Ishikawa (cell line): ENCODE data around the gene LAMA1.

ENCODE experiments used
- CEBPB ChIP-seq: IDR thresholded peaks from 2 replicates; pipeline ENCODE4 v1.6.1; 2012
- CREB1 ChIP-seq: IDR thresholded peaks from 2 replicates; pipeline ENCODE4 v1.6.1; 2012; ENCODE audit warnings: low read depth
- EGR1 ChIP-seq: IDR thresholded peaks from 2 replicates; pipeline ENCODE4 v1.6.1; 2012
- EP300 ChIP-seq: IDR thresholded peaks from 2 replicates; pipeline ENCODE4 v1.6.1; 2012; ENCODE audit warnings: borderline replicate concordance
- FOXM1 ChIP-seq: IDR thresholded peaks from 2 replicates; pipeline ENCODE4 v1.6.1; 2012; ENCODE audit warnings: low read depth, borderline replicate concordance
- MAX ChIP-seq: IDR thresholded peaks from 2 replicates; pipeline ENCODE4 v1.6.1; 2012
- NFIC ChIP-seq: IDR thresholded peaks from 2 replicates; pipeline ENCODE4 v1.6.1; 2012
- RAD21 ChIP-seq: IDR thresholded peaks from 2 replicates; pipeline ENCODE4 v1.6.1; 2012; ENCODE audit warnings: low read depth
- REST ChIP-seq: IDR thresholded peaks from 2 replicates; pipeline ENCODE4 v1.6.1; 2012; ENCODE audit warnings: low read depth, mild to moderate bottlenecking
- TAF1 ChIP-seq: IDR thresholded peaks from 2 replicates; pipeline ENCODE4 v1.6.1; 2012; ENCODE audit warnings: low read depth, mild to moderate bottlenecking
- TCF12 ChIP-seq: IDR thresholded peaks from 2 replicates; pipeline ENCODE4 v1.6.1; 2012; ENCODE audit warnings: low read depth
- TEAD4 ChIP-seq: IDR thresholded peaks from 2 replicates; pipeline ENCODE4 v1.6.1; 2012
- USF1 ChIP-seq: IDR thresholded peaks from 2 replicates; pipeline ENCODE4 v1.6.1; 2012
- YY1 ChIP-seq: IDR thresholded peaks from 2 replicates; pipeline ENCODE4 v1.6.1; 2012; ENCODE audit warnings: low read depth
- ZBTB7A ChIP-seq: IDR thresholded peaks from 2 replicates; pipeline ENCODE4 v1.6.1; 2012; ENCODE audit warnings: low read depth

LAMA1 gene

GRCh38 chr18:7038330-7038851 is 79.2 kb downstream of the LAMA1 start:
- TF ChIP-seq RAD21 (peak; percentile 30; the same call in 1 of the 2 replicates), EP300 (no peak)

GRCh38 chr18:7037470-7037869 is 80.1 kb downstream of the LAMA1 start:
- TF ChIP-seq RAD21 (no peak), YY1 (no peak), NFIC (no peak), EGR1 (no peak), FOXM1 (no peak), MAX (no peak), USF1 (no peak), TAF1 (no peak), CREB1 (no peak), EP300 (no peak), CEBPB (no peak), REST (no peak), TEAD4 (no peak)

GRCh38 chr18:7035807-7036206 is 81.8 kb downstream of the LAMA1 start:
- TF ChIP-seq CREB1, result no peak

GRCh38 chr18:7034924-7035323 is 82.7 kb downstream of the LAMA1 start:
- TF ChIP-seq USF1, result no peak
- no peak for TF ChIP-seq EP300
- TF ChIP-seq NFIC, result no peak
- no peak for TF ChIP-seq YY1
- TF ChIP-seq TEAD4, result no peak

GRCh38 chr18:7032537-7032936 is 85.1 kb downstream of the LAMA1 start:
- TF ChIP-seq USF1, result no peak
- TF ChIP-seq EGR1, result no peak
- no peak for TF ChIP-seq RAD21
- no peak for TF ChIP-seq REST
- TF ChIP-seq NFIC, result no peak
- TF ChIP-seq FOXM1, result no peak
- no peak for TF ChIP-seq EP300
- no peak for TF ChIP-seq CREB1
- no peak for TF ChIP-seq TAF1
- TF ChIP-seq MAX, result no peak
- TF ChIP-seq YY1, result no peak
- no peak for TF ChIP-seq TEAD4
- no peak for TF ChIP-seq CEBPB
- no peak for TF ChIP-seq ZBTB7A
- TF ChIP-seq TCF12, result no peak

- TF ChIP-seq TEAD4 (no peak), NFIC (no peak), YY1 (no peak), USF1 (no peak), CREB1 (no peak), EP300 (no peak), MAX (no peak), CEBPB (no peak)
Measured at GRCh38 chr18:7028625-7029024, 89.0 kb downstream of the LAMA1 start.

GRCh38 chr18:7025194-7025593 is 92.4 kb downstream of the LAMA1 start:
- TF ChIP-seq REST (no peak), RAD21 (no peak), FOXM1 (no peak), NFIC (no peak), CREB1 (no peak), EP300 (no peak), CEBPB (no peak), TAF1 (no peak), TCF12 (no peak), MAX (no peak), ZBTB7A (no peak), YY1 (no peak), EGR1 (no peak), TEAD4 (no peak), USF1 (no peak)
